Measurements from ENCODE around the gene ADAMTS15.

GRCh38 chr11:130473795-130474377, 25.4 kb downstream of the ADAMTS15 start:
- TF ChIP-seq CTCF (IDR thresholded peaks at IDR 0.05) (no peak), POLR2A (IDR thresholded peaks at IDR 0.05) (no peak)

Data from lower leg skin (tissue), 3 donors.